Loucy (cell line): ENCODE data around the gene ADARB1.

Source experiments
- H2AFZ ChIP-seq: fragments of 200-600 bp; sonication (generic); 2 replicates; pipeline ENCODE4 v1.6.0; 2016; ENCODE audit warnings: antibody characterized with exemption, mild to moderate bottlenecking, low read length, moderate library complexity
- H3F3A ChIP-seq: fragments of 200-600 bp; 2 replicates; pipeline ENCODE4 v1.6.0; 2016; ENCODE audit warnings: antibody characterized with exemption, low read depth, mild to moderate bottlenecking
- H3K27me3 ChIP-seq: fragments of 200-600 bp; sonication (generic); 2 replicates; pipeline ENCODE4 v1.6.1; 2014; ENCODE audit warnings: low read length, mild to moderate bottlenecking; ENCODE audit not compliant: insufficient read depth, poor library complexity, severe bottlenecking
- H3K36me3 ChIP-seq: fragments of 200-600 bp; sonication (generic); 2 replicates; pipeline ENCODE4 v1.6.1; 2016; ENCODE audit warnings: low read length; ENCODE audit not compliant: insufficient read depth
- H3K4me1 ChIP-seq: fragments of 200-600 bp; sonication (generic); 2 replicates; pipeline ENCODE4 v1.5.1; 2014; ENCODE audit warnings: low read length, mild to moderate bottlenecking; ENCODE audit not compliant: insufficient read depth, poor library complexity, severe bottlenecking
- H3K4me2 ChIP-seq: fragments of 200-600 bp; sonication (generic); 2 replicates; pipeline ENCODE4 v1.6.0; 2014; ENCODE audit warnings: antibody characterized with exemption, low read length, low read depth, mild to moderate bottlenecking; ENCODE audit not compliant: poor library complexity, severe bottlenecking
- H3K4me3 ChIP-seq: fragments of 200-600 bp; sonication (generic); 2 replicates; pipeline ENCODE4 v1.5.1; 2014; ENCODE audit warnings: low read length, mild to moderate bottlenecking, mixed read lengths; ENCODE audit not compliant: poor library complexity, severe bottlenecking
- H3K79me2 ChIP-seq: fragments of 200-600 bp; sonication (generic); 2 replicates; pipeline ENCODE4 v1.6.1; 2014; ENCODE audit warnings: low read length; ENCODE audit not compliant: insufficient read depth
- H3K9ac ChIP-seq: fragments of 200-600 bp; sonication (generic); 2 replicates; pipeline ENCODE4 v1.6.0; 2014; ENCODE audit warnings: mild to moderate bottlenecking, low read depth, low read length, moderate library complexity; ENCODE audit not compliant: poor library complexity, severe bottlenecking
- H3K9me2 ChIP-seq: fragments of 200-600 bp; sonication (generic); replicated peaks from 2 replicates; pipeline ENCODE4 v1.6.1; 2016; ENCODE audit warnings: low read depth, low read length, mixed read lengths
- H3K9me3 ChIP-seq: fragments of 200-600 bp; sonication (generic); 2 replicates; pipeline ENCODE4 v1.6.1; 2014; ENCODE audit warnings: mild to moderate bottlenecking, antibody characterized with exemption, low read length, low read depth; ENCODE audit not compliant: insufficient read depth
- H4K20me1 ChIP-seq: fragments of 200-600 bp; sonication (generic); 2 replicates; pipeline ENCODE4 v1.6.0; 2014; ENCODE audit warnings: antibody characterized with exemption, low read length, mild to moderate bottlenecking; ENCODE audit not compliant: insufficient read depth, poor library complexity, severe bottlenecking
- EZH2phosphoT487 ChIP-seq: fragments of 200-600 bp; IDR thresholded peaks from 2 replicates; pipeline ENCODE4 v1.6.1; 2018; ENCODE audit warnings: antibody characterized with exemption, mild to moderate bottlenecking, moderate library complexity, borderline replicate concordance
- TF ChIP-seq, protein P1 (sequence below): fragments of 200-600 bp; sonication (generic); conservative IDR thresholded peaks from 2 replicates; pipeline ENCODE4 v1.5.1; 2014; ENCODE audit warnings: mild to moderate bottlenecking, antibody characterized with exemption, low read length

The ADARB1 gene

GRCh38 chr21:45203983-45204382, 129.6 kb downstream of the ADARB1 start:
- Histone ChIP-seq H3K9me2 (no peaks in the 10 kb centered on the region), H2AFZ (no peak overlapping the region), H3K36me3 (no peaks in the 10 kb centered on the region; the same call in 1 of the 2 replicates), H4K20me1 (no peaks in the 10 kb centered on the region), H3K4me1 (peaks cover 8% of the 10 kb centered on the region), H3K9me3 (no peaks in the 10 kb centered on the region), H3K79me2 (no peaks in the 10 kb centered on the region), H3K9ac (no peak overlapping the region), H3K4me3 (no peak overlapping the region), H3K27me3 (no peaks in the 10 kb centered on the region), H3F3A (no peaks in the 10 kb centered on the region), H3K4me2 (no peak overlapping the region)
- TF ChIP-seq EZH2phosphoT487, result no peak
- TF ChIP-seq, protein P1, sequence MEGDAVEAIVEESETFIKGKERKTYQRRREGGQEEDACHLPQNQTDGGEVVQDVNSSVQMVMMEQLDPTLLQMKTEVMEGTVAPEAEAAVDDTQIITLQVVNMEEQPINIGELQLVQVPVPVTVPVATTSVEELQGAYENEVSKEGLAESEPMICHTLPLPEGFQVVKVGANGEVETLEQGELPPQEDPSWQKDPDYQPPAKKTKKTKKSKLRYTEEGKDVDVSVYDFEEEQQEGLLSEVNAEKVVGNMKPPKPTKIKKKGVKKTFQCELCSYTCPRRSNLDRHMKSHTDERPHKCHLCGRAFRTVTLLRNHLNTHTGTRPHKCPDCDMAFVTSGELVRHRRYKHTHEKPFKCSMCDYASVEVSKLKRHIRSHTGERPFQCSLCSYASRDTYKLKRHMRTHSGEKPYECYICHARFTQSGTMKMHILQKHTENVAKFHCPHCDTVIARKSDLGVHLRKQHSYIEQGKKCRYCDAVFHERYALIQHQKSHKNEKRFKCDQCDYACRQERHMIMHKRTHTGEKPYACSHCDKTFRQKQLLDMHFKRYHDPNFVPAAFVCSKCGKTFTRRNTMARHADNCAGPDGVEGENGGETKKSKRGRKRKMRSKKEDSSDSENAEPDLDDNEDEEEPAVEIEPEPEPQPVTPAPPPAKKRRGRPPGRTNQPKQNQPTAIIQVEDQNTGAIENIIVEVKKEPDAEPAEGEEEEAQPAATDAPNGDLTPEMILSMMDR, result no peak

DNA sequence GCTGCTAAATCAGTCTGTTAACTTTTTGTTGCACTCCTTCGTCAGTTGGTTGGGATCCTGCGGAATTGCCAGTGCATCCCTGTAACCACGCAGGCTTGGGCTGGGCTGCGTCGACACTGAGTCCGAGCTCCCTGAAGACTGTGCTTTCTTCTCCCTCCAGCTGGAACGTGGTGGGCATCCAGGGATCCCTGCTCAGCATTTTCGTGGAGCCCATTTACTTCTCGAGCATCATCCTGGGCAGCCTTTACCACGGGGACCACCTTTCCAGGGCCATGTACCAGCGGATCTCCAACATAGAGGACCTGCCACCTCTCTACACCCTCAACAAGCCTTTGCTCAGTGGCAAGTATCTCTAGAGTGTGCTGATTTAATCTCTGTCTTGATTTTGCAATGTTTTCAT, 130.0 kb downstream of the ADARB1 start:
- no peaks in the 10 kb centered on the region for H3K9me2 ChIP-seq
- H3F3A ChIP-seq, result no peaks in the 10 kb centered on the region
- H3K27me3 ChIP-seq, result no peaks in the 10 kb centered on the region
- no peak overlapping the region for H3K9ac ChIP-seq
- H4K20me1 ChIP-seq, result no peaks in the 10 kb centered on the region
- no peak overlapping the region for H3K4me2 ChIP-seq
- H3K36me3 ChIP-seq, result no peaks in the 10 kb centered on the region; the same call in 1 of the 2 replicates
- TF ChIP-seq, protein P1, result no peak
- no peak for TF ChIP-seq EZH2phosphoT487
- no peaks in the 10 kb centered on the region for H3K79me2 ChIP-seq
- H3K4me3 ChIP-seq, result no peak overlapping the region
- no peak overlapping the region for H2AFZ ChIP-seq
- H3K4me1 ChIP-seq, result peaks cover 8% of the 10 kb centered on the region
- no peaks in the 10 kb centered on the region for H3K9me3 ChIP-seq

GRCh38 chr21:45207839-45208626, 133.7 kb downstream of the ADARB1 start:
- Histone ChIP-seq H4K20me1 (no peaks in the 10 kb centered on the region), H3K9ac (no peak overlapping the region), H3F3A (no peaks in the 10 kb centered on the region), H3K9me2 (no peaks in the 10 kb centered on the region), H3K4me2 (no peak overlapping the region), H3K4me3 (no peak overlapping the region), H3K27me3 (no peaks in the 10 kb centered on the region), H3K36me3 (no peaks in the 10 kb centered on the region; the same call in 1 of the 2 replicates), H3K4me1 (peaks cover 3% of the 10 kb centered on the region), H2AFZ (no peak overlapping the region), H3K79me2 (no peaks in the 10 kb centered on the region), H3K9me3 (no peaks in the 10 kb centered on the region)
- no peak for TF ChIP-seq EZH2phosphoT487
- TF ChIP-seq, protein P1, result no peak
